Mesenteric fat pad (tissue), 1 donor: ENCODE measurements around the gene PLCL1. TPM values are rescaled to one million over a fixed set of nuclear protein-coding genes. Genes with fewer than 3 reads are reported as not detected.

Experiments
- DNase-seq: peaks from one replicate; pipeline ENCODE4 v3.0.0-alpha.2; 2020; ENCODE audit warnings: low spot score
- total RNA-seq: library from RNA; stranded (reverse); fragmentation: NEBNext Ultra II Directional; extraction: Animal tissue kit (Norgen Biotek cat#: 25700); gene quantifications from one replicate; pipeline ENCODE4 v1.2.1, GENCODE V29; 2021
- donor health status: DM: yes; HTN: yes; CAD: no.

Gene PLCL1
- total RNA-seq, 1 donor from 2014 or later, result 3.6 TPM

- DNase-seq, result no peak
Measured at GRCh38 chr2:198053148-198053547, 248.8 kb downstream of the PLCL1 start.

- no peak for DNase-seq
Measured at GRCh38 chr2:198053776-198054175, 249.4 kb downstream of the PLCL1 start.

- no peak for DNase-seq
Measured at GRCh38 chr2:198054299-198054698, 249.9 kb downstream of the PLCL1 start.

GRCh38 chr2:198055716-198056115, 251.3 kb downstream of the PLCL1 start:
- no peak for DNase-seq

- no peak for DNase-seq
Measured at GRCh38 chr2:198056836-198057235, 252.4 kb downstream of the PLCL1 start.

- no peak for DNase-seq
Measured at GRCh38 chr2:198059800-198060199, 255.4 kb downstream of the PLCL1 start.

- no peak for DNase-seq
Measured at GRCh38 chr2:198060277-198060676, 255.9 kb downstream of the PLCL1 start.

- no peak for DNase-seq
Measured at GRCh38 chr2:198062826-198063225, 258.4 kb downstream of the PLCL1 start.

- DNase-seq, result no peak
Measured at GRCh38 chr2:198063242-198063641, 258.8 kb downstream of the PLCL1 start.

GRCh38 chr2:198065322-198065721, 260.9 kb downstream of the PLCL1 start:
- no peak for DNase-seq

GRCh38 chr2:198066597-198066996, 262.2 kb downstream of the PLCL1 start:
- DNase-seq, result no peak

GRCh38 chr2:198072655-198073054, 268.3 kb downstream of the PLCL1 start:
- no peak for DNase-seq

- no peak for DNase-seq
Measured at GRCh38 chr2:198073253-198073652, 268.9 kb downstream of the PLCL1 start.

GRCh38 chr2:198077477-198077876, 273.1 kb downstream of the PLCL1 start:
- DNase-seq, result no peak

- no peak for DNase-seq
Measured at GRCh38 chr2:198080879-198081765, 276.7 kb downstream of the PLCL1 start.

- no peak for DNase-seq
Measured at GRCh38 chr2:198084156-198084555, 279.8 kb downstream of the PLCL1 start.

- no peak for DNase-seq
Measured at GRCh38 chr2:198096002-198096401, 291.6 kb downstream of the PLCL1 start.

GRCh38 chr2:198096965-198097364, 292.6 kb downstream of the PLCL1 start:
- DNase-seq, result no peak

- no peak for DNase-seq
Measured at GRCh38 chr2:198097630-198098029, 293.2 kb downstream of the PLCL1 start.

GRCh38 chr2:198098386-198098785, 294.0 kb downstream of the PLCL1 start:
- DNase-seq, result no peak

- no peak for DNase-seq
Measured at GRCh38 chr2:198098918-198099317, 294.5 kb downstream of the PLCL1 start.

- no peak for DNase-seq
Measured at GRCh38 chr2:198100346-198100745, 296.0 kb downstream of the PLCL1 start.

- DNase-seq, result no peak
Measured at GRCh38 chr2:198101688-198102087, 297.3 kb downstream of the PLCL1 start.
